Stimulated activated CD4-positive, alpha-beta T cell treated with anti-CD3 and anti-CD28 coated beads, Interleukin-12 subunit alpha, Interleukin-12 subunit beta, amount 100 ng/mL, for 24 hours (primary cell): ENCODE measurements around the gene KIFC3.
"Not testable (repeated sequence)": the region's sequence is repeated elsewhere in the genome, so short reads cannot be mapped to it uniquely, and the experiment has no call there.

Experiments
- DNase-seq, 2 experiments: peaks; one replicate each; pipeline ENCODE4 v3.0.0-alpha.2; 2020; ENCODE audit warnings: low read depth in 2 of 2

Gene KIFC3

DNA sequence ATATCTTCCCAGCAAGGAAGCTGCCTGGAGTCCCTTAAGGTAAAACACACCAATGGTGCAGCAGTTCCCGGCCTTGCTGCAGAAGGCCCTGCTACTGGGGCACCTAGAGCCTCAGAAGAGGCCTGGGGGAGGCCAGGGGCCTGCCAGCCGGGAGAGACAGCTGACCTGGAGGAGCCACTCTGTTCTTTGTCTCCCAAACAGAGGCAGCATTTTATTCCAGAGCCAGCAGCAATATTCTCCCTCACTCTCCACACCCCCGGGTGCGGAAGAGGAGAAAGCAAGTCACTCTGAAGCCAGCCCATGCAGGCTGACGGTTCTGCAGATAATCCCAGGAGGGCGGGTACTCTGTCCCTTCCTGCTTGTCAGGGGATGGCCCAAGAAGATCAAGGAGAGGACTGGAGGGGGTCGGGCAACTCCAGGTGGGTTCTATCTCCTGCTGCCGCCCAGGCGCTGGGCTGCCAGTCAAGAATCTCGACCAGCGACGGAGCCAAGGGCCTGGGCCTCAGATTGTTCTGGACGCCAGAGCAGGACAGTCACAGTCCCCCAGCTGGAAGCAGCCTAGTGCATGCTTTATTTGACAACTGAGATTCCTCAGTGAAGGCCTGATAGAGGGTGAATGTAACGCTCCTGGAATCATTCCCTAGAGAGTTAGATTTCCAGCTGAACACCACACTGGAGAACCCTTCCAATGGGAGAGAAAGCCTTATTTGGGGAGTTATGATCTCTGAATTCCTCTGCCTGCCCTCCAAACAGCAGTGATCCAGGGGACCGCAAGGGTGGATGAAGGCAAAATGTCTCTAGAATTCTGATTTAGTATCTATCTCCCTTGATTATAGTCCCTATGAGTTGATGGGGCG is 1.1 kb upstream of the KIFC3 start:
- DNase-seq = no peak

DNA sequence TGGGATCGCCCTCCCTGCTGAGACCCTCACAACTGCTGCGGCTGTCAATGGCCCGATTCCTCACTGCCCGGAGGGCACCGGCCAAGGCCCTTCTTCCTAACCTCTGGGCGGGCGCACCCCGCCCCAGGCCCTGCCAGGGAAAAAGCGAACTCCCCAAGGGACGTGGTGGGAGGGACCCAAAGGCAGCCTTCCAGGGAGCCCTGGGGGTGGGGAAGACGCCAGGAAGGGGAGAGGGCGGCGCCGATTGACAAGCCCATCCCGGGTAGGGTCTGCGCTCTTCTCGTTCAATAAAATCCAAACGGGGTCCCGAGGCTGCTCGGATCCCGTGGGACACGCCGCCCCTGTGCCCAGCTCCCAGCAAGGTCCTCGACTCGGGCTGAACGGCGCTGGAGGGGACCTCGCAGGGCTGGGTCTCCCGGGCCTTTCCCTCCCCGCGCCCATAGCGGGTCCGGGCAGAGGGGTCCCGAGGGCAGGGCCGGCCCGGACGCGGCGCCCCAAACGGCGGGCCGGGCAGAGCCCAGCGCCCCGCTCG is 416 bp downstream of the KIFC3 start:
- no peak for DNase-seq

DNA sequence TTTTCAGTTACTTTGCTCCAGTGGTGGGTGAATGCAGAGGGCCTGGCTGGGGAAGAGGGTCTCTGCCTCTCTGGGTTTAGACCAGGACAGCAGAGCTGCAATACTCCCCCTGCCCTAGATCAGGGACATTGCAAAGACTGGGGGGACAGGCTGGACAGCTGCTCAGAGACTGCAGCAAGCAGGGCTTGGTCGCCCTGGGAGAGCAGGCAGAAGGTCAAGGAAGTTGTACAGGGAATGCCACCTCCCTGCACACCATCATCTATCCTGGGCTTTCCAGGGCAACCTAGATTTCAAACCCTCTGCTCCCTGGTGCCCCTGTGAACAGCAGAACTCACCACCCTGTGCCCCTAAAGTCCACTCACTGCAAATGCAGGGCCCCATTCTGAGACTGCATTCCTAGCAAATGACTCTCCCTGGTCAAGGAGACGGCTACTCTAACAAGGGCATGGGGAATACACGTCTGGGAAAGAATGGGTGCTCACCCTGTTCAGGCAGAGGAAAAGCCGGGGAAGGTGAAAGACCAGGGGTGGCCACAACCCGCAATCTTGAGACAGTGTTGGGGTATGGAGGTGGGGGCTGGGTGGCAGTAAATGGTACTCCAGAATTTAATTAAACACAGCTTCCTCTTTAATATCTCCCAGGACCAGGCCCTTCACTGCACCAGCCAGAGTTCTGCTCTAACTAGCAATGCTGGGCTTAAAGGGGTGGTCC is 1.0 kb downstream of the KIFC3 start:
- no peak for DNase-seq

DNA sequence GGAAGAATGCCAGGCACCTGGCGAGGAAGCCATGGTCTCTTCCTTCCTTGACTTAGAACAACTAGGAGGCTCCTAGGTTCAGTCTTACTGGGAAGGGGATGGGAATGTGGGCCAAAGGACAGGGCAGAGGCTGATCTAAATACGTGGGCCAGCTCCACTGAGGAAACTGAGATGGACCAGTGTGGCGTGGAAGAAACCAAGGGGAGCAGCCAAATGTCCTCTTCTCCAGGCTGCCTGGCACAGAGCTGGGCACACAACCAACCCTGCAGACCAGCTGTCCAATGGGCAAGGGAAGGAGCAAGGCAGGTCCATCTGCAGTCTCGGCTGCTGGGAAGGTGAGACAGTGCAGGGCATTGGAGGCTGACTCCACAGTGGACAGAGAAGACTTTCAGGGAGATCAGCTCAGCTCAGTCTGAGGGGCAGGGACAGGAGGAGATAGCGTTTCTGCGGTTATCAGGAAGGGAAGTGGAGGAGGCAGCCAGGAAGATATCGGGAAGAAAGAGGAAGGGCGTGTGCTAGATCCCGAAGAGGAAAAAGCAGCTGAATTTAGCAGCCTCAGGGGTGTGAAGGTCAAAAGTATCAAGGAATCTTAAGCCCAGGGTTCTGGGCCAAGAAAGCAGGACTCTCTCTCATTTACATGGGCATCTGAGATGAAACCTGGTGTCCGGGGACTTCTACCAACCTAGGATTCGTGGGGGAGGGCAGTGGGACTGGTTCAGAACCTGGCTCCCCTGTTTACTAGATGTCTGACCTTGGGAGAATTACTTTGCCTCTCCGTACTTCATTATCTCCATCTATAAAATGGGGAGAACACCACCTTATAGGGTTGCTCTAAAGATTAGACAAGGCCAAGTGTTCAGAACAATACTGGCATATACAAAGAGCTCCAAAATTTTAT is 1.8 kb downstream of the KIFC3 start:
- no peak for DNase-seq

DNA sequence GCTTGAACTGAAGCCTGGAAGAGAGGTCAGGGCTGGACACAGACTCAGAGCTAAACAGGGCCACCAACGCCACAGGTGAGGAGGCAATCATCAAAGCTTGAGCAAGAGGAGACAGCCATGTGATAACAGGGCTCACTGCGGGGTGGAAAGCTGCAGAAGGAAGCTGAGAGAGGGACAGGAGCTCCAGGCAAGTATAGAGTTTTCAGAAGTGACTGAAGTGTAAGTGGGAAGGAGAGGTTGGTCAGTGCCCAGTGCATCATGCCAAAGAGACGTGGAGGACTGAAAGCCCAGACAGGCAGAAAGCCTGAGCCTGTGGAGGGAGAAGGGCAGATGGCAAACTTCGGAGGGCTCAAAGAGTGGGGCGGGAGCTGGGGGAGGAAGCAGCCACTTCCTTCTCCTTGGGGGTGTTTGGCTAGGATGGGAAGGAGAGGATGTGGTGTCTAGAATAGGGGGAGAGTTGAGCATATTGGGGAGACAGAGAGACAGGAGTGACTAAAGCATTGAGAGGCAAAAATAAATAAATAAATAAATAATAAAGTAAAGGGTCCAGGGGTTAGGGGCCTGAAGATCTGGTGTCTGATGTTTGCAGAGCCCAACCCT is 2.6 kb downstream of the KIFC3 start:
- no peak for DNase-seq

DNA sequence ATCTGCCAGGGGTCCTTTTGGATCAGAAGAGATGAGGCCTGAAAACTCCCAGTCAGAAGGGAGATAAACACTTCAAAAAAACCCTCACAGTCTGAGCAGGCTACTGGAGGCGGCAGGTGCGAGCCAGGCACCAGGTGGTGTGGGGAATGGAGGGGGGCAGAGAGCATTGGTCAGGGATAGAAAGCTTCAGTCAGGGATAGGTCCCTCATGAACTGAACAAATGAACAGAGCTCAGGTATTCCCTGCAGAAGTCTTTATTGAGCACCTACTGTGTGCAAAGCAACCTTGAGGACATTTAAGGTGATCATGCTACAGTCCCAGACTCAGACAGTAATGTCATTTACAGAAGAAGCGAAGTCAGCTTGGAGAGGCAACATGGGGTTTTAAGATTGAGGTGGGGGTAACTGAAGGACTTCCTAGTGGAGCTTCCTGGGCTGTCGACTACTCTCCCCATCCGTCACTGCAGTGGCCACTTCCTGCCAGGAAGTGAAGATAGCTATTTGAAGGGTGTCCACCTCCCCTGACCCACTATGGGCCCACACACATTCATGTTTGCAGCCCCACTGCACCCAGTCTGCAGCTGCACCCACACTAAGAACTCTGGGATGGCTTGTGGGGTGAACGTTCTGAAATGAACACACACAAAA is 3.2 kb downstream of the KIFC3 start:
- no peak for DNase-seq

DNA sequence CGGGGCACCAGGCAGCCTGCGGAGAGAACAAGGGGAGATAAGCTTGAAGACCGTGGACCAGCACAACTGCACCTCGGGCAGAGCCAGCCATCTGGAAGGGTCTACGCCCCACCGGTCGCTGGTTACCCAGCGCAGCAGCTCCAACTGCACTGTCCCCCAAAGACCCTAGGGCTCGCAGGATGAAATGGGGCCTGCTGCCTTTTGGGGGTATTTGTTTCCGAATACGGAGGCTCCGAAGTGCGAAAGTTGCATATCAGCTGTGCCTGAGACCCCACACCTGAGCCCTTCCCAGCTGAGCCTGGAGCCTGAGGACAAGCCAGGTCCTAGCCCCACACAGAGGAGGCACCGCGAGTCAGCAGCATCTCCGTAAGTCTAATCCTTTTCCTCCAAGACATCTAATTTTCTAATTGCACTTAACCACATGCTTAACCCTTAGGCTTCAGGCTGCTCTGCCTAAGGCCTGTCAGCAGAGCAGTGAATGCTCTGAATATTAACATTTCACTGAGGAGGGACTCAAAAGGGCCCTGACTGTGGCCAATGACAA is 4.0 kb downstream of the KIFC3 start:
- no peak for DNase-seq

DNA sequence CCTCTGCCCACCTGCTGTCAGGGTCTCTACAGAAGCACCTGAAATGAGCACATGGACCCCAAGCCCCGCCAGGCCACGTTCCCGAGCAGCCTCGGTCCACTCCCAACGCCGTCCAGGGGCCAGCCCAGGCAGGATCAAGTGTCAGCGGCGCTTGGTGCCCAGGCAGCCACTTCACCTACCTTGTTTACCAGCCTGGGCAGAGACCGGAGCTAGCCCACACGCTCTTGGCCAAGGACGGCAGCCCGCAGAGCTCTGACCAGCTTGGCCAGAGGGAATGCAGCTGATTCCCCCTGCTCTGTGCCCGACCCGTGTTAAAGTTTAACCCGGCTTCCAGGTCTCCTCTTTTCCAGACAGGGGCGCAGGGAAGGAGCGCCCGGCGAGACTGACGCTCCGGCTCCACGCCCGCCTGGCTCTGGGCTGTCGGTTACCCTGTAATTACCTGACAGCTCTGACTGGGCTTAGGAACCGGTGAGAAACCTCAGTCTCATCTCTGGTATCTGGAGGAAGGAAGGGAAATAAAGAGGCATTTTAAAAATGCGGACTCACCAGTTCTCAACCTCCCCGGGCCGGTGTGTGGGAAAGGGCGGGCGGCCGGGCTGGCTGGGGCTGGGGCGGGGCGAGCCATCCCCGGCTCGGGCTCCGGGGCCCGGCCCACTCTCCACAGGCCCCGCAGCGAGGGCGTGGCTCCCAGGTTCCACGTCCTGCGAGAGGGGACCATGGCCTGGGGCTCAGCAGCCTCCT is 4.6 kb downstream of the KIFC3 start:
- no peak for DNase-seq

DNA sequence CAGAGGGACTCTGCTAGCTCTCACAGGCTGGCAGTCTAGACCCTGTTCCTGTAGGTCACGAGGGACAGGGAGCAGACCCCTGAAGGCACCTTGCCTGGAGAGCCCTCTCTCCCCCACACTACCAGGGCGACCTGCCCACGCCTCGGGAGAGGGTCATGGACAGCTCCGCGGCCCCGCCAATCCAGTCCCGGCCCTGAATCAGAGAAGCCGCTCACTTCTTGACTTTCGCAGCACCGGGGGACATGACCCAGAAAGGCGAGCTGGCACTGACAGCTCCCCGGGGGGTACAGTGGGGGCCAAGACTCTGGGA is 5.1 kb downstream of the KIFC3 start:
- DNase-seq = no peak

DNA sequence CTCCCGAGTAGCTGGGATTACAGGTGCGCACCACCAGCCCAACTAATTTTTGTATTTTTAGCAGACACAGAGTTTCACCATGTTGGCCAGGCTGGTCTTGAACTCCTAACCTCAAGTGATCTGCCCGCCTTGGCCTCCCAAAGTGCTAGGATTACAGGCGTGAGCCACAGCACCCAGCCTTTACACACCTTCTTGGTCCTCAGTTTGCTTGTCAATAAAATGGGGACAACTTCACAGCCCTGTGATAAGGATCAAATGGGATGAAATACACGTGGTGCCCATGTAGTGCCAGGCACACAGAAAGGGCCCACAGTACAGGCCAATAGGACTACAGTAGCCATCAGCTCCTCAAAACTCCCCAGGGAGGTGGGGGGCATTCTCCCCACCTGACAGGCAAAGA is 6.3 kb downstream of the KIFC3 start:
- not testable (repeated sequence) for DNase-seq

DNA sequence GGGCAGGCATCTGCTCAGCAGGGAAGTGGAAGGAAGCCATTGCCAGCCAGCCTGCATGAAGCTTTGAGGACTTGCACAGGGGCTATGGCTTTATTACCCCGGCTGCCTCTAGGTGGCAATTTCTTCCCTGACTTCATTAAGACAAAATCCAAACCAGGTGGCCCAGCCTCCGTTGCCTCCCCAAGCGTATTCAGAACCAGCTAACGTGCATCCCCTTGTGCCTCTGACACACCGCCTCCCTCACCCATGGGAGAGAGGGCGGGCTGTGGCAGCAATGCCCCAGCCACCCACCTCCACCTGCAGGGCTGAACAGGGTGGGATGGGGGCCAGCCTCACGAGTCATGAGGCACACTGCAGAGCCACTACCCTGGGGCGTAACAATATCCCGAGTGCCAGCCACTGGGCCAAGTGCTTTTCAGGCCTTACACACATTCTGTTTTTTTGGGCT is 6.8 kb downstream of the KIFC3 start:
- DNase-seq = peak in 1 of 2 experiments; percentile 20

DNA sequence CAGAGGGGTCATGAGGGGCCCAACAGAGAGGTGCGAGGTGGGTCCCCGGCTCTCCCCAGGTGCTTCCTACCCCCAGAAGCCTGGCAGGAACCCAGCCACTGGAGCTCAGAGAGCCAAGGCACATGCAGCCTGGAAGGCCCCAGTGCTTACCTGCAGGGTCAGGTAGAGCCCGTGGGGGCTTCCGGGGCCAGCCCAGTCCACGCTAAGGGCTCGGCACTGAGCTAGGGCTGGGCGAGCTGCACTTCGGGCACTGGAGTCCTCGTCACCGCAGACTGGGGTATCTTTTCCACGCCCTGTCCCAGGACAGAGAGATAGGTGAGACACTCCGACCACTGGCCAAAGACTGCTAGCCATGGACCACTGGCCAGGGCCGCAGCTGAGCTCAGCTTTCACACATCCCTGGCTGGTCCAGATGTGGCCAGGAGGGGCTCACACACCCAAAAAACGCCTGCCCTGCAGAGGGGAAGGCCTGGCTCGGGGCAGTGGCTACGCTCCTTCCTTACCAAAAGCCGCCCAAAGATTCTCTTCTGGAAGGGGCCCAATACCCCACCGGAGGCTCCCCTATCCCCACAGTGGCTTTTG is 7.4 kb downstream of the KIFC3 start:
- DNase-seq = no peak

DNA sequence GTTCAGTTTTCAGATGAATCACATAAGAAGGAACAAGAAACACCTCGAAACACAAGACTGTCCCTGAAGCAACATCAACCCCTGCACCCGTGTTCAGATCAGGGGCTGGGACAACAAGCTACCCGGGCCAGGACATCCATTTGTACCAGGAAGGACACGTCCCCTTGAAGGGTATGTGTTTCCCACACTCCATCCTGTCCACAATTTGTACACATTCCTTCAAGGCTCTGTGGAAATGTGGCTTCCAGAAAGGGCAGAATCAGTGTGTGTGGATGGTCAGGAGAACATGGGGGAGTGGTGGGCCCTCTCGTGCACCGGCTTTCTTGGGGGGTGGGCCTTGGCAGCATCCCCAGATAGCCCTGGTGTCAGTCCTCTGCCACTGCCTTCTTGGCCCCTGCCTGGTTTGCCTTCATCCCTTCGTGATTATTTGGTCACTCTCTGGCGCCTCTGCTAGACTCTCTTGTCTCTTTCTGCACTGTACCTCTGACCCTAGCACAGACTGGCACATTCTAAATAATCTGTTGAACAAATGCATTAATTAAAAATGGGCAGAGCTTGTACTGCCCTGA is 10.3 kb downstream of the KIFC3 start:
- DNase-seq = no peak

DNA sequence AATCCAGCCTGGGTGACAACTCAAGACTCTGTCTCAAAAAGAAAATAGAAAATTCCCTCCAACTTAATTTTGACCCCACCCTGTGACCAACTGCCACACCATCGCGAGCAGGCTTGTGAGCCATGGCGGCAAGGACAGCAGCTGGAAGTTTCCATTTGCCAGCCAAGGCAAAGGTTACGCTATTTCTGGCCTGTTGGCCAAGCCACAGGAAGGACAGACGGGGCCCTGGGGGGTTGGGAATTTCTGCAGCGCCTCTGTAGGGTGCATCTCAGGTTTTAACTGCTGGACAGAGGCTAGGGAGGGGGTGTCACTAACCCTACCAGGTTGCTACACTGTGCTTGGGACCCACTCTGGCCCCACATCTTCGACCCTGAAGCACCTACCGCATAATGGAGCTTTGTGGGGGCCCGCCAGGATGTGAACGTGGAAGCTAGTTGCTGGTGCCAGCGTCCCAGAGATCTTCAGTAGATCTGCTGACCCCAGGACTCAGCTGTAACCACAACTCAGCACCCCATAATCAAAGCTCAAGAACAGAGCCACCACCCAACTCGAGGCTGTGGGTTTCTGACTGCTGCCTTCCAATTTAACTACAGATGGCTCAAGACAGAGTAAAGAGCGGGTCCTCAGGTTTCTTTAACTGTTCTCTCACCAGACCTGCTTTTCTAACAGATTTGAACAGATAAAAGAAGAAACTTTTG is 10.9 kb downstream of the KIFC3 start:
- no peak for DNase-seq

DNA sequence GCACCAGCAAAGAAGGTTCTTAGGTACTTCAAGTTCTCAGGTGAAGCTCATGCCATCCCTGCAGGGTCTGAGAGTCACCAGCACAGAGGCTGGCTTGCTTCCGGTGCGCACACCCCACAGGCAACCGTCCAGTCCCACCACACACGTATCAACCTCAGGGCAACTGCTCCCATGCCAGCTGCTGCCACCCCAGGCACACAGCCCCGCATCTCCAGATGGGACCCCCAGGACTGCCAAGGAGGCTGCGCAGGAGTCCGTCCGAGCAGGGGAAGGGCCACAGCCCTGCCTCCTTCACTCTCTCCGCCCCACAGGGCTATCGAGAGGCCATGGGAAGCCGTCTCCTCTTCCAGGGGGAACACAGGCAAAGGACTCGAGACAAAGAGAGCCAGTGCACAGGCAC is 13.3 kb downstream of the KIFC3 start:
- no peak for DNase-seq

DNA sequence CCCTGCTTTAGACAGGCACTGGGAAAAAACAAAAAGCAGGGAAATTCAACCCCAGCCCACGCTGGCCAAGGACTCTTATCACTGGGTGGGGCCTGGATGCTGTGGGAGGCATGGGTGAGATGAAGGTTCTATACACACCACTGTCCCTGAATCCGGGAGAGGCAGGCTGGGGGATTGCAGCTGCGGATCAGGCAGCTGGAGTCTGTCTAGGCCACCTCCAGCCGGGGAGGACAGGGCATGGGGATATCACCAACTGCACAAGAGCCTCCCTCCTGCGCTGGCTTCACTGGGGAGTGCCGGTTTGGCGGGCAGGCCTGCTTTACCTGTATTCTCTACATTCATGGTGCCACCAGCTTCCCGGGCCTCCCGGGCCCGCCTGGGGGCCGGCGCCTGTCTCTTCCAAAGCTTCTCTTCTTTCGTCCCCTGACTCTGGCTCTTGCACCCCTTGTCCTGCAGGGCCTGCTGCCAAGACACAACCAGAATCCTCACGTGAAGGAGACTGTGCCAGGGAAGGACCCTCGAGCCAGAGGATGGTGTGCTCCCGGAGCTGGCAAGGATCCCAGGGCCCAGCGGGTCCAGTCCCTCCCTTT is 13.9 kb downstream of the KIFC3 start:
- DNase-seq = no peak

DNA sequence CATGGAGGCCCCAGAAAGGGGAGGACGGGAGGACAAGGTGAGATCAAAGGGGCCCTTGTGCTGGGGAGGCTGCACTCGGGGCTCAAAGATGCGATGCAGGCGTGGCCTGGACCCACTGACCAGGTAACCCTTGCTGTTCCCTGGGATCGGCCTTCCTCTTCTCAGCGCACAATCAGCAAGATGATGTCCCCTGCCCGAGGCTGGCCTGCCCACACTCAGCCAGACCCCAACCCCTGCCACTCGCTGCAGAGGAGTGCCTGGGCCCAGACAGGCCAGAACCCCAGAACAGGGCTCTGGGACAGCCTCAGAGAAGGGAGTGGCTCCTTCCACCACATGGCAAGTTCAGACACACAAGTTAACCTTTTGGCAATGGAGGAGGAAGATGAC is 14.8 kb downstream of the KIFC3 start:
- no peak for DNase-seq
